HL-60 (cell line): ENCODE measurements around the gene PSRC1.

ENCODE experiments used
- DNase-seq, 2 experiments: peaks; one replicate each; pipeline ENCODE4 v3.0.0-alpha.2; 2010 to 2020; ENCODE audit warnings: low read depth in 1 of 2, low spot score in 1 of 2
- H3K27ac ChIP-seq: fragments of 250-450 bp; sonication (Bioruptor Pico); replicated peaks from 2 replicates; pipeline ENCODE4 v1.5.1; 2020; ENCODE audit warnings: mild to moderate bottlenecking, moderate library complexity
- H3K27me3 ChIP-seq: fragments of 250-450 bp; sonication (Bioruptor Pico); 2 replicates; pipeline ENCODE4 v1.5.1; 2021; ENCODE audit warnings: mild to moderate bottlenecking, moderate library complexity; ENCODE audit not compliant: insufficient read depth, poor library complexity, severe bottlenecking
- H3K4me3 ChIP-seq: replicated peaks from 2 replicates; pipeline ENCODE4 v1.5.1; 2011; ENCODE audit warnings: mild to moderate bottlenecking, control low read depth, low read length; ENCODE audit not compliant: insufficient read depth
- GABPA ChIP-seq: IDR thresholded peaks from 2 replicates; pipeline ENCODE4 v1.6.1; 2012; ENCODE audit warnings: low read depth
- POLR2AphosphoS5 ChIP-seq: IDR thresholded peaks from 2 replicates; pipeline ENCODE4 v1.6.1; 2012; ENCODE audit warnings: low read depth
- REST ChIP-seq: IDR thresholded peaks from 2 replicates; pipeline ENCODE4 v1.6.1; 2012; ENCODE audit warnings: low read depth; ENCODE audit not compliant: insufficient replicate concordance
- SPI1 ChIP-seq: IDR thresholded peaks from 2 replicates; pipeline ENCODE4 v1.6.1; 2012; ENCODE audit warnings: low read depth, mild to moderate bottlenecking, borderline replicate concordance
- TF ChIP-seq, protein P1 (sequence below): IDR thresholded peaks from one replicate; pipeline ENCODE4 v1.5.1; 2011; ENCODE audit warnings: low read length, control low read depth, inconsistent platforms; ENCODE audit not compliant: insufficient read depth

PSRC1 gene

DNA sequence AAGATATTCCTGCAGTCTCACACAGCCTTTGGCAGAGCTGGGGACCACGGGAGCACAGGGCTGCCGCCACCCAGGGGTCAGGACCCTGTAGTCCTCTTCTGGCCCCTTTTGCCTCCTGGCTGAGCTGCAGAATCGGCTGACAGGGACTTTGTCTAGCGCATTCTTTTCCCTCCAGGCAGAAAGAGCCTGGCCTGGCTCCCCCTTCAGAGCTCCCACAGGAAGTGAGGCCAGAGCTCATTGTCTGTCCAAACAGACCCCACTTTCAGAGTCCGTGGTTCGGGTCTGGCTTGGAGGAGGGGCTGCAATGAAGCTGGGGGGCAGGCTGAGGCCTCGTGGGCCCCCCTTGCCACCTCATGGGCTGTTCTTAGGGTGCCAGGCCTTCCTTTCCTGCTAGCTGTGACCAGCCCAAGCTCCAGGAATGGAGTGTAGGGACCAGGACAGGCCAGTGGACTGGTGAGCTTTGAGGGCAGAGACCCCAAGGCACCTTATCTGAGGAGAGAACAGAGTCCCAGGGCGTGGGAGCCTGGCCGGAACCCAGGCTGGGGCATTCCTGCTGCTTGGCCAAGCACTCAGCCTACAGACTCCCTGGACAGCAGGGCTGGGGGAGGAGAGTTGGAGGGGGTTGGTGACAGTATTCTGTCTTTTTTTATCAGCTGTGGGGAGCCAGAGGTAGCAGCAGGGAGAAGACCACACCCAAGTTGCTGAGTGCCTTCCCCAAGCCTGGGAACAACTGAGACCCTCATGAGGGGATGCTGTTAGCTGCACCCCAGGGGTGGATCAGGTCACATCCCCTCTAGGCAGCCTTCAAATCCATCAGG is 28.9 kb downstream of the PSRC1 start:
- Histone ChIP-seq H3K4me3 (no peak overlapping the region), H3K27me3 (peaks cover 18% of the 10 kb centered on the region), H3K27ac (no peak overlapping the region)
- no peak for TF ChIP-seq GABPA
- no peak for TF ChIP-seq SPI1
- no peak for TF ChIP-seq REST
- no peak for TF ChIP-seq POLR2AphosphoS5
- TF ChIP-seq, protein P1, sequence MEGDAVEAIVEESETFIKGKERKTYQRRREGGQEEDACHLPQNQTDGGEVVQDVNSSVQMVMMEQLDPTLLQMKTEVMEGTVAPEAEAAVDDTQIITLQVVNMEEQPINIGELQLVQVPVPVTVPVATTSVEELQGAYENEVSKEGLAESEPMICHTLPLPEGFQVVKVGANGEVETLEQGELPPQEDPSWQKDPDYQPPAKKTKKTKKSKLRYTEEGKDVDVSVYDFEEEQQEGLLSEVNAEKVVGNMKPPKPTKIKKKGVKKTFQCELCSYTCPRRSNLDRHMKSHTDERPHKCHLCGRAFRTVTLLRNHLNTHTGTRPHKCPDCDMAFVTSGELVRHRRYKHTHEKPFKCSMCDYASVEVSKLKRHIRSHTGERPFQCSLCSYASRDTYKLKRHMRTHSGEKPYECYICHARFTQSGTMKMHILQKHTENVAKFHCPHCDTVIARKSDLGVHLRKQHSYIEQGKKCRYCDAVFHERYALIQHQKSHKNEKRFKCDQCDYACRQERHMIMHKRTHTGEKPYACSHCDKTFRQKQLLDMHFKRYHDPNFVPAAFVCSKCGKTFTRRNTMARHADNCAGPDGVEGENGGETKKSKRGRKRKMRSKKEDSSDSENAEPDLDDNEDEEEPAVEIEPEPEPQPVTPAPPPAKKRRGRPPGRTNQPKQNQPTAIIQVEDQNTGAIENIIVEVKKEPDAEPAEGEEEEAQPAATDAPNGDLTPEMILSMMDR = no peak
- DNase-seq = no peak

- Histone ChIP-seq H3K27ac (no peak overlapping the region), H3K4me3 (no peak overlapping the region), H3K27me3 (peaks cover 18% of the 10 kb centered on the region)
- no peak for DNase-seq
- TF ChIP-seq SPI1 = no peak
- no peak for TF ChIP-seq POLR2AphosphoS5
- TF ChIP-seq GABPA = no peak
- no peak for TF ChIP-seq REST
- TF ChIP-seq, protein P1 = no peak
Observed at GRCh38 chr1:109252893-109253802, 29.8 kb downstream of the PSRC1 start.

DNA sequence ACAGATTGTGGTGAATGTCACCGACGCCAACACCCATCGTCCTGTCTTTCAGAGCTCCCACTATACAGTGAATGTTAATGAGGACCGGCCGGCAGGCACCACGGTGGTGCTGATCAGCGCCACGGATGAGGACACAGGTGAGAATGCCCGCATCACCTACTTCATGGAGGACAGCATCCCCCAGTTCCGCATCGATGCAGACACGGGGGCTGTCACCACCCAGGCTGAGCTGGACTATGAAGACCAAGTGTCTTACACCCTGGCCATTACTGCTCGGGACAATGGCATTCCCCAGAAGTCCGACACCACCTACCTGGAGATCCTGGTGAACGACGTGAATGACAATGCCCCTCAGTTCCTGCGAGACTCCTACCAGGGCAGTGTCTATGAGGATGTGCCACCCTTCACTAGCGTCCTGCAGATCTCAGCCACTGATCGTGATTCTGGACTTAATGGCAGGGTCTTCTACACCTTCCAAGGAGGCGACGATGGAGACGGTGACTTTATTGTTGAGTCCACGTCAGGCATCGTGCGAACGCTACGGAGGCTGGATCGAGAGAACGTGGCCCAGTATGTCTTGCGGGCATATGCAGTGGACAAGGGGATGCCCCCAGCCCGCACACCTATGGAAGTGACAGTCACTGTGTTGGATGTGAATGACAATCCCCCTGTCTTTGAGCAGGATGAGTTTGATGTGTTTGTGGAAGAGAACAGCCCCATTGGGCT is 30.6 kb downstream of the PSRC1 start:
- DNase-seq = no peak
- Histone ChIP-seq H3K4me3 (no peak overlapping the region), H3K27ac (no peak overlapping the region), H3K27me3 (peaks cover 18% of the 10 kb centered on the region)
- no peak for TF ChIP-seq GABPA
- TF ChIP-seq REST = no peak
- TF ChIP-seq SPI1 = no peak
- TF ChIP-seq POLR2AphosphoS5 = no peak
- TF ChIP-seq, protein P1 = no peak
